Neural cell (in vitro differentiated cells): ENCODE data around the gene PWWP2B. TPM values are rescaled to one million over a fixed set of nuclear protein-coding genes. Genes with fewer than 3 reads are reported as not detected.
"Not testable (repeated sequence)": the region's sequence is repeated elsewhere in the genome, so short reads cannot be mapped to it uniquely, and the experiment has no call there.

Source experiments
- H2AFZ ChIP-seq: fragments of 200-600, 300-800 bp; sonication (generic), shearing (Covaris generic); 2 replicates; pipeline ENCODE4 v1.6.0; 2014; ENCODE audit warnings: low read depth, mild to moderate bottlenecking, antibody characterized with exemption, low read length, moderate library complexity
- H3F3A ChIP-seq: fragments of 200-600 bp; shearing (Covaris generic); 2 replicates; pipeline ENCODE4 v1.6.1; 2016; ENCODE audit warnings: mild to moderate bottlenecking, moderate library complexity, mixed read lengths, antibody characterized with exemption, low read length; ENCODE audit not compliant: insufficient read depth, poor library complexity, severe bottlenecking
- H3K27ac ChIP-seq: fragments of 200-600, 300-800 bp; sonication (generic), shearing (Covaris generic); 2 replicates; pipeline ENCODE4 v1.5.1; 2014; ENCODE audit warnings: mild to moderate bottlenecking, low read length, moderate library complexity
- H3K27me3 ChIP-seq: fragments of 300-800, 200-600 bp; sonication (generic), shearing (Covaris generic); 2 replicates; pipeline ENCODE4 v1.6.0; 2014; ENCODE audit warnings: mild to moderate bottlenecking, low read depth, low read length, moderate library complexity; ENCODE audit not compliant: insufficient read depth
- H3K36me3 ChIP-seq: fragments of 300-800, 200-600 bp; sonication (generic), shearing (Covaris generic); 2 replicates; pipeline ENCODE4 v1.5.1; 2014; ENCODE audit warnings: mild to moderate bottlenecking, antibody characterized with exemption, low read length, moderate library complexity; ENCODE audit not compliant: insufficient read depth
- H3K4me2 ChIP-seq: fragments of 300-800, 200-600 bp; sonication (generic), shearing (Covaris generic); 2 replicates; pipeline ENCODE4 v1.6.0; 2014; ENCODE audit warnings: mild to moderate bottlenecking, low read length
- H3K4me3 ChIP-seq: fragments of 300-800, 200-600 bp; sonication (generic), shearing (Covaris generic); 2 replicates; pipeline ENCODE4 v1.5.1; 2014; ENCODE audit warnings: mild to moderate bottlenecking, low read length, moderate library complexity
- H3K79me2 ChIP-seq: fragments of 200-600 bp; shearing (Covaris generic); replicated peaks from 2 replicates; pipeline ENCODE4 v1.6.0; 2014; ENCODE audit warnings: mild to moderate bottlenecking, low read length, moderate library complexity; ENCODE audit not compliant: insufficient read depth
- H3K9ac ChIP-seq: fragments of 300-800, 200-600 bp; sonication (generic), shearing (Covaris generic); 2 replicates; pipeline ENCODE4 v1.6.1; 2016; ENCODE audit warnings: mild to moderate bottlenecking, low read length, mixed read lengths
- H3K9me2 ChIP-seq: fragments of 200-600 bp; shearing (Covaris generic); 2 replicates; pipeline ENCODE4 v1.6.1; 2016; ENCODE audit warnings: mild to moderate bottlenecking, low read length, mixed read lengths; ENCODE audit not compliant: insufficient read depth
- H3K9me3 ChIP-seq: fragments of 200-600, 300-800 bp; sonication (generic), shearing (Covaris generic); 2 replicates; pipeline ENCODE4 v1.6.1; 2016; ENCODE audit warnings: mild to moderate bottlenecking, mixed run types, low read length, moderate library complexity, mixed read lengths
- H4K20me1 ChIP-seq: fragments of 200-600 bp; shearing (Covaris generic); 2 replicates; pipeline ENCODE4 v1.6.1; 2016; ENCODE audit warnings: mild to moderate bottlenecking, mixed run types; ENCODE audit not compliant: insufficient read depth
- EP300 ChIP-seq: fragments of 450-650 bp; conservative IDR thresholded peaks from 2 replicates; pipeline ENCODE4 v1.6.1; 2014; ENCODE audit warnings: antibody characterized with exemption, mild to moderate bottlenecking, moderate library complexity; ENCODE audit not compliant: poor library complexity, severe bottlenecking
- EZH2 ChIP-seq: fragments of 200-600, 300-800 bp; shearing (Covaris generic), sonication (generic); IDR thresholded peaks from 2 replicates; pipeline ENCODE4 v1.6.1; 2014; ENCODE audit warnings: antibody characterized with exemption, low read length, borderline replicate concordance, mild to moderate bottlenecking; ENCODE audit not compliant: insufficient read depth, poor library complexity, severe bottlenecking
- MXI1 ChIP-seq: fragments of 450-650 bp; conservative IDR thresholded peaks from 2 replicates; pipeline ENCODE4 v1.6.1; 2014; ENCODE audit warnings: antibody characterized with exemption, mild to moderate bottlenecking; ENCODE audit not compliant: poor library complexity, severe bottlenecking
- POLR2AphosphoS5 ChIP-seq: IDR thresholded peaks from 2 replicates; pipeline ENCODE4 v1.6.1; 2012
- RAD21 ChIP-seq: fragments of 450-650 bp; conservative IDR thresholded peaks from 2 replicates; pipeline ENCODE4 v1.6.1; 2014; ENCODE audit warnings: antibody characterized with exemption, mild to moderate bottlenecking, moderate library complexity
- REST ChIP-seq: IDR thresholded peaks from 2 replicates; pipeline ENCODE4 v1.6.1; 2012; ENCODE audit warnings: borderline replicate concordance
- SMC3 ChIP-seq: fragments of 450-650 bp; conservative IDR thresholded peaks from 2 replicates; pipeline ENCODE4 v1.6.1; 2014; ENCODE audit warnings: antibody characterized with exemption, mild to moderate bottlenecking, moderate library complexity; ENCODE audit not compliant: poor library complexity
- TAF1 ChIP-seq: IDR thresholded peaks from 2 replicates; pipeline ENCODE4 v1.6.1; 2012; ENCODE audit warnings: low read depth
- polyA plus RNA-seq: library from polyadenylated mRNA; depleted of rRNA; stranded (reverse); fragments of >200 nt; gene quantifications from 2 replicates; pipeline ENCODE4 v1.2.3, GENCODE V29; 2014

The PWWP2B gene
- polyA plus RNA-seq, 1 donor from 2014 or later = 13.0 TPM

DNA sequence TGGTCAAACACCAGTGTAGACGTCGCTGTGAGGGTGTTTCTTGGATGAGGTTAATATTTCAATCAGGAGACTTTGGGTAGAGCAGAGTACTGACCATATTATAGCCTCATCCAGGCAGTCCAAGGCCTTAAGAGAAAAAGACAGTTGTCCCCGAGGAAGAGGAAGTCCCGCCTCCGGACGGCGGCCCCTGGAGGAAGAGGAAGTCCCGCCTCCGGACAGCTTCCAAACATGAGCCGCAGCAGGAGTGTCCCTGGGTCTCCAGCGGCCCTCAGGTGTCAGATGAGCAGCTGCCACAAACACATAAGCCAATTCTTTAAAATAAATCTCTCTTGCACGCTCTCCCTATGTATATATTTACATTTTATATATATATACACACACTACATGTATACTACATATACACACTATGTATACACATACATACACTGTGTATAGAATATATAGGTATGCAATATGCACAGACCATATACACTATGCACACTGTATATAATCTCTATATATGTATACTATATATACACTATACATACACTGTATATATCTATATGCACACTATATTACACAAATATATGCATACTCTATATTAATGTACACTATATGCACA is 37.5 kb downstream of the PWWP2B start:
- Histone ChIP-seq H4K20me1 (no peaks in the 10 kb centered on the region), H3K36me3 (no peaks in the 10 kb centered on the region), H3K4me2 (no peak overlapping the region), H3K27ac (no peak overlapping the region), H3F3A (no peaks in the 10 kb centered on the region), H3K9me2 (no peaks in the 10 kb centered on the region), H3K79me2 (no peaks in the 10 kb centered on the region), H3K9ac (no peak overlapping the region), H3K4me3 (no peak overlapping the region), H3K9me3 (no peaks in the 10 kb centered on the region), H2AFZ (no peak overlapping the region), H3K27me3 (no peaks in the 10 kb centered on the region)
- TF ChIP-seq EP300 (no peak), MXI1 (no peak), RAD21 (no peak), TAF1 (no peak), POLR2AphosphoS5 (no peak)

- not testable (repeated sequence) for H3K27ac ChIP-seq, H4K20me1 ChIP-seq, H2AFZ ChIP-seq, H3K36me3 ChIP-seq, H3K9me3 ChIP-seq, H3K27me3 ChIP-seq, H3K4me2 ChIP-seq, H3K79me2 ChIP-seq, H3K9me2 ChIP-seq, H3K9ac ChIP-seq, H3F3A ChIP-seq, H3K4me3 ChIP-seq
Measured at GRCh38 chr10:132435320-132435719, 38.3 kb downstream of the PWWP2B start.

- H3K36me3 ChIP-seq, H2AFZ ChIP-seq: not testable (repeated sequence)
Measured at GRCh38 chr10:132436096-132436495, 39.1 kb downstream of the PWWP2B start.

GRCh38 chr10:132436861-132437410 is 39.9 kb downstream of the PWWP2B start:
- Histone ChIP-seq H4K20me1 (no peaks in the 10 kb centered on the region), H2AFZ (no peak overlapping the region), H3K4me2 (no peak overlapping the region)

More at GRCh38 chr10:132436096-132436495, 39.1 kb downstream of the PWWP2B start:
- not testable (repeated sequence) for H3F3A ChIP-seq, H3K79me2 ChIP-seq, H3K4me3 ChIP-seq, H3K27ac ChIP-seq, H3K9ac ChIP-seq, H3K9me3 ChIP-seq, H3K27me3 ChIP-seq, H4K20me1 ChIP-seq, H3K9me2 ChIP-seq, H3K4me2 ChIP-seq

More at GRCh38 chr10:132436861-132437410, 39.9 kb downstream of the PWWP2B start:
- no peaks in the 10 kb centered on the region for H3K27me3 ChIP-seq
- H3K79me2 ChIP-seq = no peaks in the 10 kb centered on the region
- H3K4me3 ChIP-seq = no peak overlapping the region
- no peak overlapping the region for H3K9ac ChIP-seq
- no peaks in the 10 kb centered on the region for H3F3A ChIP-seq
- no peaks in the 10 kb centered on the region for H3K36me3 ChIP-seq
- no peak overlapping the region for H3K27ac ChIP-seq
- no peaks in the 10 kb centered on the region for H3K9me2 ChIP-seq
- H3K9me3 ChIP-seq = no peaks in the 10 kb centered on the region
- TF ChIP-seq POLR2AphosphoS5 = no peak
- no peak for TF ChIP-seq REST
- no peak for TF ChIP-seq EZH2
- TF ChIP-seq SMC3 = no peak
